SK-MEL-5 (cell line): ENCODE results near the gene TRA2B. TPM values are rescaled to one million over a fixed set of nuclear protein-coding genes. Genes with fewer than 3 reads are reported as not detected.
"Not testable (repeated sequence)": the region's sequence is repeated elsewhere in the genome, so short reads cannot be mapped to it uniquely, and the experiment has no call there.

Source experiments
- DNase-seq: peaks from one replicate; pipeline ENCODE4 v3.0.0-alpha.2; 2016; ENCODE audit warnings: low read depth, low spot score
- in situ Hi-C: cut with HindIII; loops from 2 replicates; pipeline ENCODE4 v1.10.0; 2016; ENCODE audit warnings: low sequenced_read_pairs, high pct_unique_total_duplicates, low pct_unique_long_range_greater_than_20kb
- total RNA-seq: library from RNA; depleted of rRNA; stranded (reverse); fragments of >200 nt; shearing (Covaris generic); gene quantifications from 2 replicates; pipeline ENCODE4 v1.2.3, GENCODE V29; 2014; rRNA removed

The TRA2B gene
- total RNA-seq, 1 experiment from 2014 or later = 235 TPM

GRCh38 chr3:185912512-185912911 is 25.3 kb downstream of the TRA2B start:
- no peak for DNase-seq
- in situ Hi-C loops = no loop called here

DNA sequence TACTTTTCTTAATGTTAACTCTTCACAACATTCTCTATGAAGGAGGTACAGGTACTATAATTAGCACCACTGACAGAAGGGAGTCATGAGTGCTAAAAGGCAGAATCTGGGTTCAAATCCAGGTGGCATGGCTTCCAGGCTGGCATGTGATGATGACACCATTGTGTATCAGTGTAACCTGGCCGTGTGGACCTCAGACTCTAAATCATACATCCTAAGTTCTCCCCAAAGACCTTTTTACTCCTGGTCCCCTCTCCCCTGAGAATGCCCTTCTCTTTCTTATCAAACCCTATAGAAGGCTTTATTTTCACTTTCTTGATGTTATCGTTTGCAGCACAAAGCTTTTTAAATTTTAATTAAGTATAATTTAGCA is 26.8 kb downstream of the TRA2B start:
- in situ Hi-C loops, DNase-seq: not testable (repeated sequence)

GRCh38 chr3:185910322-185911075 is 27.3 kb downstream of the TRA2B start:
- in situ Hi-C loops, DNase-seq: not testable (repeated sequence)

- DNase-seq, in situ Hi-C loops: not testable (repeated sequence)
Measured at GRCh38 chr3:185909913-185910312, 27.9 kb downstream of the TRA2B start.

DNA sequence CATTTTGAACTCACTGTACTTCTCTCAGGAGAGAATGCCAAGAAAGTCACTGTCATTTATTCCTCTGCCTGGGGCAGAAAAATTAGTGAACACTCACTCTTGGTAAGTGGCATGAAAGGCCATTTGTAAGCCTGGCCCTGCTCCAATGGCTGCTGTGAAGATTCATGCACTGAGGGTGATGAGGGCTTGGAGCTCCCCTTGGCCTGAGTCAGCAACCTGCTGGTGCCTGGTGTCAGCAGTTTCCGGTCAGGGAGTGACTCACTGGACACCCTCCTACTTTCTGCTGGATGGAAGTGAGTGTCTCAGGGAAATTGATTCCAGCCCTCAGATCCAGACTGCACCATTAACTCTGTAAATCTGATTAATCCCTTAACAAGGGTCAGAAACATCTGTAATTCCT is 37.6 kb downstream of the TRA2B start:
- in situ Hi-C loops = no loop called here
- peak; percentile 77 for DNase-seq

GRCh38 chr3:185896636-185897035 is 41.2 kb downstream of the TRA2B start:
- no peak for DNase-seq
- in situ Hi-C loops = no loop called here

DNA sequence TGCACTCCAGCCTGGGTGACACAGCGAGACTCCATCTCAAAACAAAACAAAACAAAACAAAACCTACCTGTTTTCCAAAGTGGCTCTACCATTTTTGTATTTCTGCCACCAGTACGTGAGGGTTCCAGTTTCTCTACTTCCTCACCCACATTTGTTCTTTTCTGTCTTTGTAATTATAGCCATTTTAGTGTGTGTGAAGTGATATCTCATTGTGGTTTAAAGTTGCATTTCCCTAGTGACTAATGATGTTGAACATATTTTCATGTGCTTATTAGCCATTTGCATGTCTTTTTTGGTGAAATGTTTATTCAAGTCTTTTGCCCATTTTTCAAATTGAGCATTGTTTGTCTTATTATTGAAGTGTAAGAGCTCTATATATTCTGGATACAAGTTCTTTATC is 50.7 kb downstream of the TRA2B start:
- DNase-seq = no peak
- in situ Hi-C loops = no loop called here

DNA sequence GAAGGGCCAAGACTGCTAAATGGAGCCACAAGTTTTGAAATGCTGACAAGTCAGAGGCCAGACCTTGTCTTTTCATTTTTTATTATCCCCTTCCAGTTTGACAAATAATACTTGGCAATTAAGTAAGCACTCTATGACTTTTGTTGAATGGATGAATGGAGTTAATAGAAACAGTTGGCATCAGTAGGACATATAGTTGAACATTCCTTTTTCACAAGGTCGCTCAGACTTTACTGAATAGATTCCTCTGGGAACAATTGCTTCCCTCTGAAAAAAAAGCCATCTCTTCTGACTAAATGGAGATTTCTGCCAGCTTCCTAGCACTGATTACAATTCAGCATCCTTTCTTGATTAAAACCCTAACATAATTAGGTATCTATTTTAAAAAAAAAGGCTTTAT is 53.2 kb downstream of the TRA2B start:
- in situ Hi-C loops = no loop called here
- DNase-seq = no peak

DNA sequence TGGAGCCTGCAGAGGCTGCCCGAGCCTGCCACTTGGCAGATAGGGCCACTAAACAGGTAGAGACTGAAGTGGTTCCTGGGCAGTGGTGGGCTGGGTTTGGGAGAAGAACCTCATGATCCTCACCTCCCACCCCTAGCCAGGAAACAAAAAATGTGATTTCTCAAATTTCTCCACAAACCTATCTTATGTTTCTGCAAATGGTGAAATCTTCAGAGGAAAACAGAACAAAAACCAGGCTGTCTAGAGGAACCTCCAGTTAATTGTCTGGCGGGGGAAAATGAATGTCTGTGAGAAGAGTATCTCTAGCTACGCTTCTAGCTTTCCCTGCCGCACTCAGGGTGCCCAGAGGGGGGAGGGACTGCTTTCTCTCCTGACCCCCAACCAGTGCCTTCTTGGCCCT is 55.9 kb downstream of the TRA2B start:
- in situ Hi-C loops = no loop called here

DNA sequence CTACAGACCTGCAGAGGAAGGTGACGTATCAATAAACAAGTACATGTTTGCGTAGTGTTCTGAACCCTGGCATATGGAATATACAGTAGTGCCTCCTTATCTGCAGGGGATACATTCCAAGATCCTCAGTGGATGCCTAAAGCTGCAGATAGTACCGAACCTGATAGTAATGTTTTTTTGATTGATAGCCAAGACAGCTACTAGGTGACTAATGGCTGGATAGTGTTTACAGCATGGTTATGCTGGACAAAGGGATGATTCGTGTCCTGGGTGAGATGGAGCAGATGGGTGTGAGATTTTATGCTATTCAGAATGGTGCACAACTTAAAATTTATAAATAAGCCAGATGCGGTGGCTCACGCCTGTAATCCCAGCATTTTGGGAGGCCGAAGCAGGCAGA is 57.2 kb downstream of the TRA2B start:
- in situ Hi-C loops = no loop called here
- DNase-seq = no peak

More for the DNA sequence above, 55.9 kb downstream of the TRA2B start:
- no peak for DNase-seq

DNA sequence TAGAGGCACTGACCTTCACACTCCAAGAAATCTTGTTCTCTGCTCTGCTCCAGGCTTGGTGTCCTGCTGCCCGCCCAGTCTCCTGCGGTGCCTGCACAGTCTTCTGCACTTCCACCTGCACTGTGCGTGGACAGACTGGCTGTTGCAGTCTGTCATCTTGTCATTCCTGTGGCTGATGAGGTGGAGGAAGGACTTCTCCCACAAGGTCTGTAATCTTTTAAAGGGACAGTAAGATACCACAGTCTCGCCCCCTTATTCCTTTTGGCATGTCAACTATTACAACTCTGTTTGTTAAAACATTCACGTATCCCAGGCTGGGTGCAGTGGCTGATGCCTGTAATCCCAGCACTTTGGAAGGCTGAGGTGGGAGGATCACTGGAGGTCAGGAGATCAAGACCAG is 58.9 kb downstream of the TRA2B start:
- DNase-seq = no peak
- in situ Hi-C loops = no loop called here

- DNase-seq = no peak
- in situ Hi-C loops = no loop called here
Measured at GRCh38 chr3:185874119-185874518, 63.7 kb downstream of the TRA2B start.

DNA sequence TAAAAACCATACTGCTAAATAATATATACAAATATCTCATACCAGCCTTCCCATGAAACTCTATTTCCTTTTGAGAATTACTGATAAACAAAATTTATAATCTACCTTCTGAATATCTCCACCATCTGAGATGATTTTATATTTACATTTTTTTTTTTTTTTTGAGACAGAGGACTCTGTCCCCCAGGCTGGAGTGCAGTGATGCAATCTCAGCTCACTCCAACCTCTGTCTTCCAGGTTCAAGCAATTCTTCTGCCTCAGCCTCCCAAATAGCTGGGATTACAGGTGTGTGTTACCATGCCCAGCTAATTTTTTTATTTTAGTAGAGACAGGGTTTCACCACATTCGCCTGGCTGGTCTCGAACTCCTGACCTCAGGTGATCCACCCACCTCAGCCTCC is 70.2 kb downstream of the TRA2B start:
- no peak for DNase-seq
- in situ Hi-C loops = no loop called here

DNA sequence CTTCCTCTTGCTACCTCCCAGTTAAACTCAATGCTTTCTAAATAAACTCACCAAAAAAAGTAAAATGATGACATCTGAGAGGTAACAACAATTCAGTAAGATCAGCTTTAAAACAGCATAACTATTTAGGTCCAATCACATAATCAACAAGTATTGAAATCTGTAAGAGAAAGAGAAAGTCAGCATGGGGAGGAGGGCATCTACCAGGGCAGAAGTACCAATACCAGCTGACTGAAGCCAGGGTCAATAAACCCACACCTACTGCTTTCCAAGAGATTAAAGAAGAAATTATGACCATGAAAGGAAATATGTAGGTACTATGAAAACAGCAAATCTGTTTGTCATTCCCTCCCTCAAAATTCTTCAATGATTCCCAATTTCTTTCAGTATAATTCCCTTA is 70.8 kb downstream of the TRA2B start:
- DNase-seq = no peak
- in situ Hi-C loops = no loop called here

DNA sequence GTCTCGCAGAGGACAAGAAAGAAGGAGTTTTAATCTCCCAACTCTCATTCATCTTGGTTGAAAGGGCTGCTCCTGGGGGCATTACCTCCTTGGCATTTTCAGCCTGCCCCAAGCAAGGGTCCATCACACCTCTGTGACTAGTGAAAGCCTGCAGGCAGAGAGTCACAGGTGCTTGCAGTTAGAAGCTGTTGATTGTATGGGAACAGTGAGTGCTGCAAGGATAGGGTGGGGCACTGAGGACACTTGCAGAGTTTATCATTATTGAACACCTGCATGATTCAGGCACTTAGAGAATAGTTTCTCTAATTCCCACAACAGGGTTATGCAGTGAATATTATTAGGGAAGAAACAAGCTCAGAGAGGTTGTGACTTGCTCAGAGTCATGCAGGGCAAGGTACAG is 71.3 kb downstream of the TRA2B start:
- in situ Hi-C loops = no loop called here
- no peak for DNase-seq

Other genes with a start within 250 kb of the TRA2B start
- 59.5 and 65.1 TPM in 2 replicates for gene IGF2BP2, start 113.0 kb downstream of the TRA2B start, total RNA-seq
- 167 and 177 TPM in 2 replicates for gene ETV5, start 171.1 kb upstream of the TRA2B start, total RNA-seq